HG03558 (cell line): ENCODE measurements around the gene NBEAL1.
"Not testable (repeated sequence)": the region's sequence is repeated elsewhere in the genome, so short reads cannot be mapped to it uniquely, and the experiment has no call there.

Source experiments
- ATAC-seq: cut with Tn5 transposase; IDR thresholded peaks from one replicate; pipeline ENCODE4 v1.9.1; 2021; ENCODE audit warnings: moderate number of reproducible peaks; ENCODE audit not compliant: unreplicated experiment; ENCODE audit errors: extremely low read depth

Gene NBEAL1

GRCh38 chr2:203102357-203102756 lies 87.7 kb downstream of the NBEAL1 start:
- not testable (repeated sequence) for ATAC-seq

DNA sequence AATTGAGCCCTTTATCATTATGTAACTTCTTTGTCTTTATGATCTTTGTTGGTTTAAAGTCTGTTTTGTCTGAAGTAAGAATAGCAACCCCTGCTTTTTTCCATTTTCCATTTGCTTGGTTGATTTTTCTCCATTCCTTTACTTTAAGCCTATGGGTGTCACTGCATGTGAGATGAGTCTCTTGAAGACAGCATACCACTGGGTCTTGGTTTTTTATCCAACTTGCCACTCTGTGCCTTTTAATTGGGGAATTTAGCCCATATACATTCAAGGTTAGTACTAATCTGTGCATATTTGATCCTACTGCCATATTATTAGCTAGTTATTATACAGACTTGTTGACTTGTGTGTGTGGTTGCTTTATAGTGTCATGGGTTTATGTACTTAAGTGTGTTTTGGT lies 89.6 kb downstream of the NBEAL1 start:
- ATAC-seq = no peak

DNA sequence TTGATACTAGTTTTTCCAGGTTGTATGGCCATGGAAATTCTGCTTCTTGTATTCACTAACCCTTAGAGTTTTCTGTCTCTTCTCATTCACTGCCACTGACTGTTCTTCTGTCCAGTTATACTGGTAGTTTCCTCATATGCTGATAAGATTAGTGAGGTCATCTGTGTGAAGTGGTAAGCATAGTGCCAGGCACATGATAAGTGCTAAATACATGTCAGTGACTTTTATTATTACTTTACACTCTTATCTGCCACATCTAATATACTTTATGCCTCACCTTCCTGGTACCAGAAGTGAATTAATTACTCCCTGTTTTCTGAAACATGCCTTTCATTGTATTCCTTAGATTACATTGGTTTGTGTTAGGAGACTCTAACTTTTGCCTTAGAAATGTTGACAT lies 91.3 kb downstream of the NBEAL1 start:
- ATAC-seq = no peak

- ATAC-seq = not testable (repeated sequence)
Measured at GRCh38 chr2:203110496-203110895, 95.8 kb downstream of the NBEAL1 start.

- ATAC-seq = no peak
Measured at GRCh38 chr2:203112342-203112741, 97.7 kb downstream of the NBEAL1 start.

DNA sequence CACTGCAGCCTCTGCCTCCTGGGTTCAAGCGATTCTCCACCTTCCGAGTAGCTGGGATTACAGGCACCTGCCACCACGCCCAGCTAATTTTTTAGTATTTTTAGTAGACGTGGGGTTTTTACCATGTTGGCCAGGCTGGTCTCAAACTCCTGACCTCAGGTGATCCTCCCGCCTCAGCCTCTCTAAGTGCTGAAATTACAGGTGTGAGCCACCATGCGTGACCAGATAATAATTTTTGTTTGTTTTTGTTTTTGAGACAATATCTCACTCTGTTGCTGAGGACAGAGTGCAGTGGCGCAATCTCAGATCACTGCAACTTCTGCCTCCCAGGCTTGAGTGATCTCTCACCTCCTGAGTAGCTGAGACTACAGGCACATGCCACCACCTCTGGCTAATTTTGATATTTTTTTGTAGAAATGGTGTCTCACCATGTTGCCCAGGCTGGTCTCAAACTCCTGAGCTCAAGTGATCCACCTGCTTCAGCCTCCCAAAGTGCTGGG lies 100.6 kb downstream of the NBEAL1 start:
- ATAC-seq = not testable (repeated sequence)

GRCh38 chr2:203122317-203122986 lies 107.8 kb downstream of the NBEAL1 start:
- no peak for ATAC-seq

- no peak for ATAC-seq
Measured at GRCh38 chr2:203126996-203127395, 112.3 kb downstream of the NBEAL1 start.

DNA sequence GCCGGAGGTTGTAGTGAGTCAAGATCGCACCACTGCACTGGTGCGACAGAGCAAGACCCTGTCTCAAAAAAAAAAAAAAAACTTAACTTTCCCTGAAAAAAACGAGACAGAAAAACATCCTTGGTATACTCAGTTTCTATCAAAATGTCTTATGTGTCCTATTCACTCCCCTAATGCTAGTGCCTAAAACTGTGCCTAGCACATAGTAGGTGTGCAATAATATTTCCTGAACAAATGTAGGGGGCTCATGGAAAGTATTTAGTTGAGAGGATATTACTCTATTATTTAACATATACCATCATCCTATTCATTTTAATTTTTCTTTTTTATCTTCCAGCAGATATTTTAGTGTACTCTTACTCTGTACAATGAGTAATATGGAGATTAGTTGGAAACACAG lies 120.4 kb downstream of the NBEAL1 start:
- no peak for ATAC-seq

GRCh38 chr2:203143391-203143790 lies 128.7 kb downstream of the NBEAL1 start:
- ATAC-seq = no peak

- no peak for ATAC-seq
Measured at GRCh38 chr2:203149194-203149593, 134.5 kb downstream of the NBEAL1 start.

DNA sequence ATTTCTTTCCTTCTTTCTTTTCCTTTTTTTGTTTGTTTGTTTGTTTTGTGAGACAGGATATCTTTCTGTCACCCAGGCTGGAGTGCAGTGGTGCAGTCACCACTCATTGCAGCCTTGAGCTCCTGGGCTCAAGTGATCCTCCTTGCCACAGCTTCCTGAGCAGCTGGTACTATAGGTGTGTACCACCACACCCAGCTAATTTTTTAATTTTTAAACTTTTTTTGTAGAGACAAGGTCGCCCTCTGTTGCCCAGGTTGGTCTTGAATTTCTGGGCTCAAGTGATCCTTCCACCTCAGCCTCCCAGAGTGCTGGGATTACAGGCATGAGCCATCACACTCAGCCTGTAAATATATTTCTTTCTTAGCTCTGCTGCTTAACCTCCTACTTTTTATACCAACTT lies 140.7 kb downstream of the NBEAL1 start:
- ATAC-seq = no peak

GRCh38 chr2:203162722-203163121 lies 148.0 kb downstream of the NBEAL1 start:
- ATAC-seq = not testable (repeated sequence)

- ATAC-seq = no peak
Measured at GRCh38 chr2:203164311-203164935, 149.7 kb downstream of the NBEAL1 start.

GRCh38 chr2:203167751-203168150 lies 153.1 kb downstream of the NBEAL1 start:
- ATAC-seq = no peak

DNA sequence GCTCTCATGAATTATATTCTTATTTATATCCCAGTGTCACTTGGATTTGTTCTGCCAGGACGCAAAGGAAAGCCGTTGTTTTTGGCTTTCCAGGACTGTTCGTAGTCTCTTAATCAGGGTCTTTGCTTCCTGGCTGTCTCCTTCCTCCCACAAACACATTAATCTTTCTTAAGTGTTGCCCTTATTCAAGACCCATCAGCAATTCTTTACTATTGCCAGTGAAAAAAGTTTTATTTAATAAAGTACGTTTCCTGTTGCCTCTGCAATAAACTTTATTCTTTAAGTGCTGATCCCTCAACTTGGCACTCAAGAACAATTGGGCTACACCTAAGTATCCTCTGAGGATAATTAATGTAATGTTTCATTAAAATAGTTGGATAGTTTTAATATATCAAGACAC lies 155.8 kb downstream of the NBEAL1 start:
- ATAC-seq = no peak

DNA sequence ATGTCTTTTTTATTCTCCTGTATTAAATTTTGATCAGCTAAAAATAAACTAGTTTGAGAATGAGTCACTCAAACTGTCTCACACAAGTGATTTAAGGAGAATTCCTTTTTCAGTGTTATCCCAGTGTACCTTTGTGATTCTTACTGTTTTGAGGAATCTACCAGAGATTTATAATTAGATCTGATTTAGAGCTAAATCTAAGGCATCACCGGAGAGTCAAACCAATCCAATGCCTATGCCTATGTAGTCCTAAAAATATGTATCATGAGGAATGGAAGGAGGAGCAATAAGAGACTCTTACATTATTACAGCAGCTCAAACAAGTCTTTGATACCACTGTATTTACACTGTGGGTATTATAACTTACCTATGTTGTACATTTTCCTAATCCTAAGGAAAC lies 160.7 kb downstream of the NBEAL1 start:
- ATAC-seq = no peak

GRCh38 chr2:203177361-203177760 lies 162.7 kb downstream of the NBEAL1 start:
- ATAC-seq = no peak

DNA sequence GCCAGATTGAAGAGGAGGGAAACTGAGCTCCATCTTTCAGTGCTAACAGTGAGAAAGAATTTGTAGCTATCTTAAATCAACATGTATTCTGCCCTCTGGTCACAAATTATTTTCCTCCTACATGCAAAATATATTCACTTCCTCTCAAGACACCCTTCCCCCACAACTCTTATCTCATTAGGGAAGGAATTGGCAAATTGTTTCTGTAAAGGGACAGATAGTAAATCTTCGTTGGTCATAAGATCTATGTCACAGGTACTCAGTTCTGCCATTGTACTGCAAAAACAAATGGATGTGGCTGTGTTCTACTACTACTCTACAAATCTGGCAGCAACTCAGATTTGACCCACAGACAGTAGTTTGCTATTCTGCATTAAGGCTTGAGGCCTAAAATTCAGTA lies 171.2 kb downstream of the NBEAL1 start:
- no peak for ATAC-seq

GRCh38 chr2:203190547-203190946 lies 175.9 kb downstream of the NBEAL1 start:
- ATAC-seq = not testable (repeated sequence)

- not testable (repeated sequence) for ATAC-seq
Measured at GRCh38 chr2:203191026-203191425, 176.4 kb downstream of the NBEAL1 start.

GRCh38 chr2:203191961-203192360 lies 177.3 kb downstream of the NBEAL1 start:
- no peak for ATAC-seq
